Ectodermal cell (in vitro differentiated cells): ENCODE data around the gene KAT2B.
"Not testable (repeated sequence)": the region's sequence is repeated elsewhere in the genome, so short reads cannot be mapped to it uniquely, and the experiment has no call there.

Experiments
- H3K27ac ChIP-seq: 2 replicates; pipeline ENCODE4 v1.7.0; 2013; ENCODE audit warnings: mild to moderate bottlenecking, low read depth, low read length; ENCODE audit not compliant: insufficient read depth, poor library complexity, severe bottlenecking
- H3K27me3 ChIP-seq: 2 replicates; pipeline ENCODE4 v1.7.0; 2013; ENCODE audit warnings: mild to moderate bottlenecking, low read length; ENCODE audit not compliant: insufficient read depth, control insufficient read depth, poor library complexity, severe bottlenecking
- H3K36me3 ChIP-seq: one replicate; pipeline ENCODE4 v1.7.0; 2013; ENCODE audit warnings: low read length; ENCODE audit not compliant: control insufficient read depth, insufficient read depth
- H3K4me1 ChIP-seq: one replicate; pipeline ENCODE4 v1.7.0; 2013; ENCODE audit warnings: low read length; ENCODE audit not compliant: control insufficient read depth, insufficient read depth
- H3K4me3 ChIP-seq: 2 replicates; pipeline ENCODE4 v1.7.0; 2013; ENCODE audit warnings: low read depth, low read length, control low read depth; ENCODE audit not compliant: insufficient read depth
- H3K9me3 ChIP-seq: 2 replicates; pipeline ENCODE4 v1.7.0; 2013; ENCODE audit warnings: mild to moderate bottlenecking, low read length, moderate library complexity; ENCODE audit not compliant: control insufficient read depth
- WGBS, 2 experiments: methylation state at CpG; one replicate each; pipeline ENCODE4 v1.1.7; 2013; ENCODE audit warnings: missing lambda C conversion rate in 2 of 2; 5-methylcytosine and 5-hydroxymethylcytosine counted together

The KAT2B gene

GRCh38 chr3:20022954-20023622 is 17.2 kb upstream of the KAT2B start:
- WGBS, 2 experiments = 88 to 93% methylated on average over 2 of the region's 2 CpGs
- no peaks in the 10 kb centered on the region for H3K9me3 ChIP-seq
- H3K4me1 ChIP-seq = peaks cover 5% of the 10 kb centered on the region
- H3K27ac ChIP-seq = no peak overlapping the region
- H3K4me3 ChIP-seq = no peak overlapping the region
- no peaks in the 10 kb centered on the region for H3K27me3 ChIP-seq
- H3K36me3 ChIP-seq = no peaks in the 10 kb centered on the region

DNA sequence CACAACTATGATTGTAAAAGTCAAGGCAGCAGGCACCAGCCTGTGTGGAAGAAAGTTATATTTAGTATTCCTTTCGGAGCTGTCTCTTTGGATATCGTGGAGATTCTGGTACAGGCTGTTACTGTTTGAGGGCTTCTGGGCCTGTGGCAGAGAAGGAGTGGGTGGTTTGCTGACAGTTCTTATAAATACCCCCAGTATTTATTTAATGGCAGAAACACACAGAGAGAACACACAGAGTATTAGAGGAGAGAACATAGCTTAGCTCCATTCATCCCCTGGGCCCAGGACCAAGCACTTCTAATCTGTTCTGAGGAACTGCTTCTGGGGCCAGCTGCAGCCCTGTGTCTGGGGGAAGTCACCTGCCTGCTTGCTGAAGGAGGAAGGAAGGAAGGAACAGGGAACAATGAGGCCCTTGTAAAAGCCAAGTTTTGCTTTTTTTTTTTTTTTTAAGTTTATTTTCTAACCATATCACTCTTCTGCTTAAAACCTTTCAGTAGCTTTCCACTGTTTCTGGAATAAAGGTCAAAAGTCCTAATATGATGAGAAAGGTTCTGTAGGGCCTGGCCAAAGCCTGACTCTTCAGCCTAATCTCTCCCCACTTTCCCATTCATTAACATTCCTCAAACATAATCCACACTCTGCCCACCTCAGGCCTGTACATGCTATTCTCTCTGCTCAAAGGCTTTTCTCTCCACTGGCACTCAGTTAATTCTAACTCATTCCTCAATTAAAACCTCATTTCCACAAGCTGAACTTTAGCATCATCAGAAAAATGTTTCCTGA is 16.4 kb upstream of the KAT2B start:
- Histone ChIP-seq H3K27me3 (no peaks in the 10 kb centered on the region), H3K4me3 (no peak overlapping the region), H3K9me3 (no peaks in the 10 kb centered on the region), H3K36me3 (no peaks in the 10 kb centered on the region), H3K27ac (peak overlapping the region; percentile 13), H3K4me1 (peaks cover 5% of the 10 kb centered on the region)
- 93 to 94% methylated on average over 2 of the region's 2 CpGs for WGBS, 2 experiments

- no peaks in the 10 kb centered on the region for H3K36me3 ChIP-seq
- no peak overlapping the region for H3K27ac ChIP-seq
- H3K4me1 ChIP-seq = peaks cover 5% of the 10 kb centered on the region
- no peaks in the 10 kb centered on the region for H3K9me3 ChIP-seq
- no peaks in the 10 kb centered on the region for H3K27me3 ChIP-seq
- no peak overlapping the region for H3K4me3 ChIP-seq
- WGBS, 2 experiments = 88 to 90% methylated on average over 4 of the region's 4 CpGs
Observed at GRCh38 chr3:20027136-20027535, 13.1 kb upstream of the KAT2B start.

DNA sequence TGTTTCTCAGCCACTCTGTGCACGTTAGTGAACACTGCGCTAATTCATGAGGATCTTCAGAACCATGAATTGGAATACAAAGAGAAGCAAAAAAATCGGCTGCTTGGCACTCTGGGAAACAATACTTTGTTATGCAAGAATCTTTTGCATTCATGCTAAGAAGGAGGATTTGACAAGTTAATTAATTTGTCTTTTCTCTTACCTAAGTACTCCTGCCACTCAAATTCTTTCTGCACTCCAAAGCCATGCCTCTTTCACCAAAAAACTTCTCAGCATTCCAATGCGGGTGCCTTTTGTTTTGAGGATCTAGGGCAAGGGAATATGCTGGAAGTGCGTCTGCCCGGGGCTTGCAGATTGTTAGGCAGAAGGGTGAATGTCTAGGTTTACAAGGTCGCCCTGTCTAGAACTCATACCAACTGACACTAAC is 11.3 kb upstream of the KAT2B start:
- H3K4me3 ChIP-seq = no peak overlapping the region
- 58 to 66% methylated on average over 4 to 7 of the region's 7 CpGs for WGBS, 2 experiments
- H3K27ac ChIP-seq = peak overlapping the region; percentile 16
- no peaks in the 10 kb centered on the region for H3K36me3 ChIP-seq
- no peaks in the 10 kb centered on the region for H3K27me3 ChIP-seq
- H3K4me1 ChIP-seq = no peaks in the 10 kb centered on the region
- H3K9me3 ChIP-seq = no peaks in the 10 kb centered on the region

DNA sequence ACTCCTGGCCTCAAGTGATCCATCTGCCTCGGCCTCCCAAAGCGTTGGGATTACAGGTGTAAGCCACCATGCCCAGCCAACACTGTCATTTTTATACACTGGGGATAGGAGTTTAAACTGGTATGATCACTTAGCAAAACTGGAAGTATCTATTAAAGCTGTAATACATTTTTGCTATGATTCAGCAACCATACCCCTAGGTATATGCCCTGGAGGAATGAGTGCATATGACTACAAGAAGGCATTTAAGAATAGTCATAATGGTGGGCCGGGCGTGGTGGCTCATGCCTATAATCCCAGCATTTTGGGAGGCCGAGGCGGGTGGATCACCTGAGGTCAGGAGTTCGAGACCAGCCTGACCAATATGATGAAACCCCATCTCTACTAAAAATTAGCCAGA is 8.3 kb upstream of the KAT2B start:
- not testable (repeated sequence) for H3K27me3 ChIP-seq, H3K9me3 ChIP-seq, H3K4me1 ChIP-seq, H3K27ac ChIP-seq, H3K36me3 ChIP-seq, H3K4me3 ChIP-seq
- 90 to 95% methylated on average over 7 of the region's 7 CpGs for WGBS, 2 experiments

- Histone ChIP-seq H3K27ac (no peak overlapping the region), H3K36me3 (no peaks in the 10 kb centered on the region), H3K4me3 (no peak overlapping the region), H3K9me3 (no peaks in the 10 kb centered on the region), H3K27me3 (no peaks in the 10 kb centered on the region), H3K4me1 (peaks cover 8% of the 10 kb centered on the region)
- 96 to 100% methylated on average over 3 of the region's 4 CpGs for WGBS, 2 experiments
Observed at GRCh38 chr3:20035019-20035418, 5.2 kb upstream of the KAT2B start.

- no peak overlapping the region for H3K27ac ChIP-seq
- peaks cover 8% of the 10 kb centered on the region for H3K4me1 ChIP-seq
- 100% methylated on average over 1 of the region's 1 CpG; no CpG with 5 or more reads in 1 of the 2 experiments for WGBS, 2 experiments
- H3K4me3 ChIP-seq = no peak overlapping the region
- H3K36me3 ChIP-seq = no peaks in the 10 kb centered on the region
- no peaks in the 10 kb centered on the region for H3K27me3 ChIP-seq
- no peaks in the 10 kb centered on the region for H3K9me3 ChIP-seq
Observed at GRCh38 chr3:20037255-20037996, 2.8 kb upstream of the KAT2B start.

- WGBS, 2 experiments = 69 to 75% methylated on average over 15 to 16 of the region's 16 CpGs
Observed at GRCh38 chr3:20038699-20039465, 1.4 kb upstream of the KAT2B start.

GRCh38 chr3:20039466-20039764 is 831 bp upstream of the KAT2B start:
- H3K4me3 ChIP-seq = peak overlapping the region; percentile 78
- H3K9me3 ChIP-seq = no peaks in the 10 kb centered on the region
- H3K27ac ChIP-seq = no peak overlapping the region
- H3K36me3 ChIP-seq = no peaks in the 10 kb centered on the region
- H3K27me3 ChIP-seq = no peaks in the 10 kb centered on the region
- WGBS, 2 experiments = 17 to 20% methylated on average over 4 of the region's 4 CpGs
- H3K4me1 ChIP-seq = peaks cover 8% of the 10 kb centered on the region

More at GRCh38 chr3:20038699-20039465, 1.4 kb upstream of the KAT2B start:
- Histone ChIP-seq H3K36me3 (no peaks in the 10 kb centered on the region), H3K27me3 (no peaks in the 10 kb centered on the region), H3K4me1 (peaks cover 8% of the 10 kb centered on the region), H3K27ac (no peak overlapping the region), H3K9me3 (no peaks in the 10 kb centered on the region), H3K4me3 (peak overlapping the region; percentile 78)
